Measurements from ENCODE around the gene SETD4. TPM values are rescaled to one million over a fixed set of nuclear protein-coding genes. Genes with fewer than 3 reads are reported as not detected.
"Not testable (repeated sequence)": the region's sequence is repeated elsewhere in the genome, so short reads cannot be mapped to it uniquely, and the experiment has no call there.

The SETD4 gene
- total RNA-seq, 1 donor from 2014 or later: 10.7 TPM

- no peak for DNase-seq
- intact Hi-C loops (cut with DNase I): no loop called here
- no peak for ATAC-seq (ENCODE audit: poor library complexity)
These were observed 21.9 kb upstream of the SETD4 start for GRCh38 chr21:36082237-36082664.

GRCh38 chr21:36080386-36080785 is 20.1 kb upstream of the SETD4 start:
- intact Hi-C loops (cut with DNase I): no loop called here
- DNase-seq (no peak), ATAC-seq (ENCODE audit: poor library complexity) (no peak)

- intact Hi-C loops (cut with DNase I): no loop called here
- ATAC-seq (ENCODE audit: poor library complexity) (no peak), DNase-seq (no peak)
These were observed 19.3 kb upstream of the SETD4 start for GRCh38 chr21:36079671-36080070.

- intact Hi-C loops (cut with DNase I): no loop called here
- DNase-seq (peak; percentile 51), ATAC-seq (ENCODE audit: poor library complexity) (peak; percentile 37)
These were observed 18.8 kb upstream of the SETD4 start for GRCh38 chr21:36079010-36079649.

GRCh38 chr21:36077758-36078157 is 17.4 kb upstream of the SETD4 start:
- DNase-seq (no peak), ATAC-seq (ENCODE audit: poor library complexity) (no peak)
- intact Hi-C loops (cut with DNase I): no loop called here

GRCh38 chr21:36076878-36077655 is 16.7 kb upstream of the SETD4 start:
- no peak for ATAC-seq (ENCODE audit: poor library complexity)
- intact Hi-C loops (cut with DNase I): no loop called here
- DNase-seq: no peak

- ATAC-seq (ENCODE audit: poor library complexity) (no peak), DNase-seq (no peak)
- intact Hi-C loops (cut with DNase I): no loop called here
These were observed 15.6 kb upstream of the SETD4 start for GRCh38 chr21:36075953-36076352.

GRCh38 chr21:36075171-36075570 is 14.8 kb upstream of the SETD4 start:
- intact Hi-C loops (cut with DNase I): no loop called here
- DNase-seq: no peak
- ATAC-seq (ENCODE audit: poor library complexity): peak; percentile 20

GRCh38 chr21:36073911-36074310 is 13.6 kb upstream of the SETD4 start:
- DNase-seq; intact Hi-C loops (cut with DNase I); ATAC-seq (ENCODE audit: poor library complexity): not testable (repeated sequence)

- ATAC-seq (ENCODE audit: poor library complexity): no peak
- intact Hi-C loops (cut with DNase I): no loop called here
- no peak for DNase-seq
These were observed 12.9 kb upstream of the SETD4 start for GRCh38 chr21:36073181-36073580.

- intact Hi-C loops (cut with DNase I): no loop called here
- no peak for ATAC-seq (ENCODE audit: poor library complexity)
- DNase-seq: no peak
These were observed 12.3 kb upstream of the SETD4 start for GRCh38 chr21:36072453-36073162.

GRCh38 chr21:36070999-36071398 is 10.7 kb upstream of the SETD4 start:
- ATAC-seq (ENCODE audit: poor library complexity): no peak
- no peak for DNase-seq
- intact Hi-C loops (cut with DNase I): no loop called here

GRCh38 chr21:36069713-36070583 is 9.6 kb upstream of the SETD4 start, which contains the start of gene CBR1:
Gene CBR1, plus strand, starts transcription at chr21:36070024. Its CDS starts 92 bp downstream, at chr21:36070116.
- intact Hi-C loops (cut with DNase I): no loop called here
- ATAC-seq (ENCODE audit: poor library complexity) (peak; percentile 99), DNase-seq (peak; percentile 98)

GRCh38 chr21:36068748-36069398 is 8.5 kb upstream of the SETD4 start:
- ATAC-seq (ENCODE audit: poor library complexity) (no peak), DNase-seq (no peak)
- intact Hi-C loops (cut with DNase I): no loop called here

- intact Hi-C loops (cut with DNase I): no loop called here
- ATAC-seq (ENCODE audit: poor library complexity) (no peak), DNase-seq (no peak)
These were observed 5.2 kb upstream of the SETD4 start for GRCh38 chr21:36065497-36066036.

- DNase-seq: no peak
- intact Hi-C loops (cut with DNase I): no loop called here
- ATAC-seq (ENCODE audit: poor library complexity): no peak
These were observed 3.7 kb upstream of the SETD4 start for GRCh38 chr21:36064085-36064460.

GRCh38 chr21:36063375-36064084 is 3.2 kb upstream of the SETD4 start:
- ATAC-seq (ENCODE audit: poor library complexity) (no peak), DNase-seq (no peak)
- intact Hi-C loops (cut with DNase I): no loop called here
